Measurements from ENCODE around the gene FLCN.
"Not testable (repeated sequence)": the region's sequence is repeated elsewhere in the genome, so short reads cannot be mapped to it uniquely, and the experiment has no call there.

Gene FLCN

DNA sequence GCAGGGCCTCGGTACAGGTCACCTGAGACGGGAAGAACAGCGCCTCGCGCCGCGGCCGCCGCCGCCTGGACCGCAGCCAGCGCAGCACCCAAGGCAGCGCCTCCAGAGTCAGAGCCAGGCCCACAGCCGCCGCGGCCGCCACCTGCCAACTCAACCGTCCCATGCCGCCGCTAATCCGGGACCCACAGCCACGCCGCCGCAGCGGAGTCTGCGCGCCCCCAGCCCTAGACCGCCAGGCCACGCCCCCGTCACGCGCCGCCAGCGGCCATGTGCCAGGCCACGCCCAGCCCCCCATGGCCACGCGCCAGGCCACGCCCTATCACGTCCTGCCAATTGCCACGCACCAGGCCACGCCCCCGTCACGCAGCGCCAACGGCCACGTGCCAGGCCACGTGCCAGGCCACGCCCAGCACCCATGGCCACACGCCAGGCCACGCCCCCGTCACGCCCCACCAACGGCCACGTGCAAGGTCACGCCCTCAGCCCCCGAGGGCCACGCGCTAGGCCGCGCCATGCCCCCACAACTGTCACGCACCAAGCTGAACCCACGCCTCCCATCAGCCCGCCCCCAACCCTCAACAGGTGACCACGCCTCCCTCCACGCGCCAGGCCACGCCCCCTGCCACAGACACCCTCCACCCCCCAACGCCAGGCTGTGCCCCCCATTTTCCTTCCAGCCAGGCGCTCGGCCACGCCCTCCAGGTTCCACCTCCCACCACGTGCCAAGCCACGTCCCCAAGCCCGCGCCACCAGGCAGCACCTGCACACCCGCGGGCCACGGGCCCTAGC lies 30.6 kb downstream of the FLCN start, which contains the start of gene PLD6:
Gene PLD6, minus strand, starts transcription at position 210 of the 789 bp plus-strand sequence. Its CDS starts 47 bp downstream, at position 163.
- peak; percentile 93 to 94 for DNase-seq

DNA sequence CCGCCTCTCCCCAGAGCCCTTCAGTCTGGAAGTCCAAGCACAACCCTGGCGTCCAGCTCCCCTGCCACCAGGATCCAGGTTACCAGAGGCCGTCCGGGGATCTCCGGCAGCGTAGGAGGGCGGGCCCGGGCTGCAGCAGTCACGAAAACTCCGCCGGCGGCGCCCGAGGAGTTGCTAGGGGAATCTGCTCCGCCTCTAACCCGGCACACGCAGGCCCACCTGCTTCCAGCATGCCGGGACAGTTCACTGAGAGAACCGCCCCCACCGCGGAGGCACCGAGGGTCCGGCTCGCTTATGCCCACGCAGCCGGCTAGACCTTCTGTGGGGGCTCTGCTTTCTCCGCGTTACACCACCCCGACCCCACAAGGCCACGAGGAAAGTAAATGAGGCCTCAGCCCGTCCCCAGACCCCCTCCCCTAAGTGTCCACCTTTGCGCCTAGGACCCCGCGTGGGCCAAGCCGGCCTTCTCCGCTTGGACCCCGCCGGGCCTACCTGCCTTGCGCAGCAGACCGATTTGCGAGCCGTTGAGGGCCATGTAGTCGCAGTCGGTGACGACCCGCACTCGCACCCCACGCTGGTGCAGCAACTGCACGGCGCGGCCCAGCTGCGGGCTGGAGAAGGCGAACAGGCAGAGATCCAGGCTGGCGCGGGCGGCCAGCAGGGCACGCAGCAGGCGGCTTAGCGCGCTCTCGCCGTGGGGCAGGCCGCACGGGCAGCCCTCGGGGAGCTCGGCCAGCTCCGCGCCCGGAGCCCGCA lies 31.4 kb downstream of the FLCN start:
- DNase-seq: peak; percentile 72 to 77

DNA sequence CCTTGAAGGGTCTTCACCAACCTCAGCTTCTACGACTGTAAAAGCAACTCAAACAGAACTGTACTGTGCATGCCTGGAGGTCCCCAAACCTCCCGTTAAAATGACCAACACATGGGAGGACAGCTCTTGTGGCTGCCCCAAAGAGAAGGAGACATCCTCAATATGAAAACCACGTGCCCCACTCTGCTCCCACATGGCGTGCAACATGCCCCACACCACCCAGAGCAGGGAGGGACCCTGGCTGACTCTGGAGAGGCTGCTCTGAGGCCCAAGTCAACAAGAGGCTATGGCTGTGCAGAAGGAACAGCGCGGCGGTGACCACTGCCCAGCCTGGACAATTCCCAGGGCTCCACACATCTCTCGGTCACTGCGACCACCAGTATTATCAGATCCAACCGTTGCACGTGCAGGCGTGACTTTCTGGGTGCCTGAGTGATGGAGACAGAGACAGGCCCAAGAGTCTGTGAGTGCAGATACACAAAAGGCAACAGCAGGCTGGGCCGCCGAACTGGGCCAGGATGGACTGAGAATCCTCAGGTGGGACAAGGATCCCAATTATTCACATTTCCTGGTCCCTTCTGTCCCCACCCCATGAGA lies 32.2 kb downstream of the FLCN start:
- no peak for DNase-seq

DNA sequence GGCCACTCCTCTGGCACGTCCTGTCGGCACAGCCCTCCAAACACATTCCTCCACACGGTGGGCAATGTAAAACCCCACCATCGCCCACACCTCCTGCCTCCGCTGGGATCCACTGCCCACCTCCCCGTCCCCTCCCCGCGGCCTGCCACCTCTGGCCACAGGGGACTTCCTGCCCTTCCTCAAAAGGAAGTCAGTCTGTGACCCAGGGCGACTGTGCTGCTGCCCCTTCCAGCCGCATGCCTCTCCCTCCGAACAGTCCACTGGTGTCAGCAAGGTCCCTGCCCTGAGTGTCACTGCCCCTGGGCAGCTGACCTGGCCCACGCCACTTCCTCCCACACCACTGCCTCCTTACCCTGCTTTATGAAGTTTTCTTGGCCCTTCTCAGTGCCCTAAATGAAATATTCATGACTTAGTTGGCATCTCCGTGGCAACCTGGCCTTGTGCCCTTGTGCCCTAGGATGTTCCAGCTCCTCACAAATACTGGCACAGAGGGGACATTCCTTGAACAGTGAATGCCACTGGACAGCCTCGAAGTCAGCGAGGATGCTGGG lies 32.9 kb downstream of the FLCN start:
- DNase-seq: no peak

DNA sequence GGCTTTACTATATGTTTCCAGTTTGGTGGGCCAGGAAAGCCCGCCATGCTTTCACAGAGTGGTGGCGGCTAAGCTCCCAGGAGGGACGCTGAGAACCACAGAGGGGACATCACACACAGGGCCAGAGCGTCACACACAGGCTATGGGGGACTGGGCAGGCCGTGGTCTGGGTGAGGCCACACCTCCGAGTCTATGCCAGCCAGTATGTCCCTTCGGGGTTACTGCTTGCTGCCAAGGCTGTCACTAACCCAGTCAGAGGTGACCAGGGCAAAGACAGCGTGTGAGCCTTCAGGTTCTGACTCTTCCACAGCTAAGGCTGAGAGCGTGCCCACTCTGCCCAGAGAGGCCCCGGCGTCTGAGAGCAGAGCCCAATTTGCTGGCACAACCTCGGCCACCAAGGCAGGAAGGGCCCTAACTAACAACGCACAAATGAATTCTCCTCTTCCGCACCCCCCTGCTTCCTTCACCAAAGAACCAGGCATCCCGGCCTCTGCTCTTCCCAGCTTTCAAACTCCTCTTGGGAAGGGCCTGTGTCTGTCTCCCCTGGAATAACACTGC lies 33.7 kb downstream of the FLCN start:
- DNase-seq: no peak

DNA sequence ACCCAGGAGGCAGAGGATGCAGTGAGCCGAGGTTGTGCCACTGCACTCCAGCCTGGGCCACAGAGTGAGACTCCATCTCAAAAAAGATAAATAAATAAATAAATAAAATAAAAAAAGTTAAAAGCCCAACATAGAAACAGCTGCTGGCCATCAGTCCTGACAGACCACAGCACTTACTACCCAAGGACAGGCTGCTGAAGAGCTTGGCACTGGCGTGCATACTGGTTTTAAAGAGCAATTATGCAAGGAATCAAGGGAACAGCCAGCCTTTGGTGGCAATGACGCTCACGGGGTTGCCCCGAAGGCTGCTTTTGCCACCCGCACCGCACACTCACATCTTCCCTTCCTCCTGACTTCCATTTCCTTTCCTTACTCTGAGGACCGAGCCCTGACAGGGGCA lies 35.1 kb downstream of the FLCN start:
- DNase-seq: no peak

DNA sequence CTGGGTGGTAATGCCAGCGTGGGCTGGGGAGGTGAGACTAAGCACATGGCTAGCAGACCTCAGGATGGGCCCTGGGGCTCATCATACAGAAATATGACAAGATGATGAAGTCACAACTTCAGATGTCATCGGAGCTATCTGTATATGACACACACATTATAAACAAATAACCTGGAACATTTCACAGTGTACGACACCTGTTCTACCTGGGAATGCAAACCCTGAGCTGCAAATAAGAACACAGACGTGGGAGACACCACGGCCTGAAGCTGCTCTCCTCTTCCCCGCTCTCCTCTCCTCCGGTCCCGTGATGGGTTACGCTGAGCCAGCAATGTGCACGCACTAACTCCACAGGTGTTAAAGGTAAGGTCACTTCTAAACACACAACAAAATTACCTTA lies 35.7 kb downstream of the FLCN start:
- no peak for DNase-seq

DNA sequence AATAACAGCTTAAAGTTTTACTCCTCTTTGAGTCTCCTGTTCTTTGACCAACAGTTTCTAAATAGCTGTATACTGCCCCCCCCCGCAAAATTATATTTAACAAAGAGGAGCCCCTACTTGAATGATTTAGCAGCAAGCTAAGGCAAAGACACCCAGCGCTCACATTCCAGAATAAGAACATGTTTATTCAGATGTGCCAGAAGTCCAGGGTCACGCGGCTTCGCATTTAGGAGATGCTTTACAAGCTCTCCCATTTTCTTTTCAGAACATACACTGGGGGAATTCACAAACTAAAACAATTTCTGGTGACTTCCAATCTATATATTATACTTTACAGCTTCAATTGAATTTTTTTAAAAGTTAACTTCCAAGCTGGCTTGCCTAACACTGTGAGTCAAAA lies 36.1 kb downstream of the FLCN start:
- DNase-seq: no peak

DNA sequence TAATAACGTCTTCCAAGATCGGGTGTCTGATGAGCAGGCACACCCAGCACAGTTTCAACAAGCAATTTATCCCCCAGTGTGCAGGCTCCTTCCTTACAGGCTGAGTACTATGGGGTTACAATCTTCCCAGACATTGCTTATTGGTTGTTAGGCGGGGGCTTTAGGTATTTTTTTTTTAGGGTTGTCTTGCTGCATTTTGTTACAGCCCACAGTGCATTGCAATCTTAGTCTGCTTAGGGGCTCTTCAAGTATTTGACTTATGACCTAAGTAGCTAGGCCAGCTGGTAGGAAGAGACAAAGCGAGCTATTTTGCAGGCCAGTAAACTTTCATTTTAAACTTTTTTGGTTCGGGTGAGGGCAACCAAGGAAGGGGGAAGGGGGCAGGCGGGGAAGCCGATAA lies 36.7 kb downstream of the FLCN start:
- no peak for DNase-seq

DNA sequence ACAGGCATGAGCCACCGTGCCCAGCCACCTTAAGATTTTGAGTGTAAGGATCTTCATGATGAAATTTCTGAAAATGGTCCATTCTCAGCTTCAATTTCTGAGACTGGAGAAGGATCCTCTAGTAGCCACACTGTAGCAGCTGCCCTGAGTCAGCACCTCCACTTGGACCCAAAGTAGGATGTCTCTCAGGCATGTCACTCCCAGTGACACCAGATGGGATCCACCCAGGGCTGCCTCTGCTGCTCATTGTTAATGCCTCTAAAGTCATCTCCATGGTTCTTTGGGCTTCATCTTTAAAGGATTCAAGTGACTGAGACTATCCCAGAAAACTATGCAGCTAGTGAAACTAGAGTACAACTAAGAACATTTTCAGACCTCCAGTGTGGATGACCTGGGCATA lies 38.7 kb downstream of the FLCN start:
- no peak for DNase-seq

DNA sequence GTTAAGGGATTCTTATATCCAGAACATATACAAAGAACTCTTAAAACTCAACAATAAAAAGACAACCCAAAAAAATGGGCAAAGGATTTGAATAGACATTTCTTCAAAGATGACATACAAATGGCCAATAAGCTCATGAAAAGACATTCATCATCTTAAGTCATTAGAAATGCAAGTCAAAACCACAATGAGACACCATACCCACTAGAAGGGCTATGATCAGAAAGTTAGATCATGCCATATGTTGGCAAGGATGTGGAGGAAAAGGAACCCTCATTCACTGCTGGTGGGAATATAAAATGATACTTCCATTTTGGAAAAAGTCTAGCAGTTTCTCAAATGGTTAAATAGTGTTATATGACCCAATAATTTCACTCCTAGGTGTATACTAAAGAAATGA lies 40.2 kb downstream of the FLCN start:
- DNase-seq: no peak

DNA sequence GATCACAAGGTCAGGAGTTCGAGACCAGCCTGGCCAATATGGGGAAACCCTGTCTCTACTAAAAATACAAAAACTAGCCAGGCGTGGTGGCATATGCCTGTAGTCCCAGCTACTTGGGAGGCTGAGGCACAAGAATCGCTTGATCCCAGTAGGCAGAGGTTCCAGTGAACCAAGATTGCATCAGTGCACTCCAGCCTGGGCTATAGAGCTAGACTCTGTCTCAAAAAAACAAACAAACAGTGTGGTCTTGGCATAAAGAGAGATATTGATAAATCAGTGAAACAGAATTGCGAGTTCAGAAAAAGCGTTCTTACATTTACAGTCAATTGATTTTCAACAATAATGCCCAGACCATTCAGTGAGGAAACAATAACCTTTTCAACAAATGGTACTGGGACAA lies 41.5 kb downstream of the FLCN start:
- DNase-seq: not testable (repeated sequence)

DNA sequence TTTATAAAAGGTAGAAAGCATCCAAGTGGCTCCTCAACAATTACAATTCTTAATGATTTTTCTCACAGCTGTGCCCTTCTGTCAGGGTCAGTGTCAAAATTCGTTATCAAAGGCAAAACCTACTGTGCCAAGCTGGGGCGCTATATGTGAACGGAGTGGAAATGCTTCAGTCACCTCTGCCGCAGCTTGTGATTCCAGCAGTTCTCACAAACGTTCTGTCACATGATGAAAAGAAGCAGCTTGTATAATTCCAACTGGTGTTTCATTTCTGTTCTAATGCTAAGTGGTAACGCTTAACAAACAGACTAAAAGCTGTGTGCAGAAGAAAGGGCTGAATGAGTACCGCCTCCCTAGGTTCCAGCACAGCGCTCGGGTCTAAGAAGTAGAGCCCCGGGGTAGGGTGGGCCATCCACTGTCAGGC lies 45.0 kb downstream of the FLCN start:
- DNase-seq: no peak

DNA sequence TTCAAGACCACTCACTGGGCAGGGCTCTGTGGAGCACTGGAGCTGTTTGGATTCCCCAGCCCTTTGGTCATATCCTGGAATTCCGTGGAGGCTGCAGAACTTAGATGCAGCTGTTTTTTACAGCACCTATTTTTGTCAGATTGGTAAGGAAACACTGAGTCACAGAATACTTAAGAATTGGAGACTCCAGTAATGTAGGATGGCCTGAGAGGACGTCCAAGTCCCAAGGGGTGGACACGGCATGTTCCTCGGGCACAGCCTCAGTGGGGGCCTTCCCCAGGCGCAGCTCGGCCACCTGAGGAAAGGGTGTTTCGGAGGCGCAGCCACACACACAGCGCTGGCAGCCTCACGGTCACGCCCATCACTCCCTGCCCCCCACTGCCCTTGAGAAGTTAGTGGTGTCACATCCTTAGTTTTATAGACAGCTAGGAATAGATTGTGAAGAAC lies 45.6 kb downstream of the FLCN start:
- no peak for DNase-seq

DNA sequence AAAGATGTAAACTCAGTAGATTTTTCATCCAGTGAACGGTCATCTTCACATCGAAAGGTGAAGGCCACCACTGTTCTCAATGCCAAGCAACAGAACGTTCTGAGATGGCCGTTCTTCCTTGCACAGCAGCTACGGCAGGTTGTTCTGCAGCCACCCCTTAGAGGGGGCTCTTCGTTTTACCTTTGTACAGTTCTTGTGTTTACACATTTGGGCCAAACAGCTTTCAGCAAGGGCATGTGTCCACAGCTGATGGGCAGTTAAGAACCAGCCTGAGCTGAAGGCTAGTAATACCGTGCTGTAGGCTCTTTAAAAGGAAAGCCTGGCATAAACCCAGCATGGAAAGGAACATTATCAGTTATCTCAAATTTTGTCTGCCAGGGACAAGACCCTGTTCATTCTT lies 46.8 kb downstream of the FLCN start:
- no peak for DNase-seq

DNA sequence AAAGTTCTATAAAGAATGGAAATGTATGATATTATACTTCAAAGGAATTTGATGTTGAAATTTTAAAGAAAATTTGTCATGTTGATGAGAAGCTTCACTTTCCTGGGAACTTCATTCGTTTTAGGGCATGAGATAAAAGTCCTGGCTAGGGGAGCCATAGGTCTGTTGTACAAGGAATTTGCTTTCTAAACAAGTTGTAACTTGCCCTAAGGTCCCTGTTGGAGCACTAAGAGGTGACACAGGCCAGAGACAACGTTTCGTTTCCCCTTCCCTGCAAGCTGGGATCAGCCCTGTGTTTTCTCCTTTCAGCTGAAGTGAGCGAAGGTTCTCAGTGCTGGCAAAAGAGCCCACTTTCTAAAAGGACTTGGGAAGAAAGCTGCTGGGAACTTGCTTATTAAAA lies 47.4 kb downstream of the FLCN start:
- no peak for DNase-seq

DNA sequence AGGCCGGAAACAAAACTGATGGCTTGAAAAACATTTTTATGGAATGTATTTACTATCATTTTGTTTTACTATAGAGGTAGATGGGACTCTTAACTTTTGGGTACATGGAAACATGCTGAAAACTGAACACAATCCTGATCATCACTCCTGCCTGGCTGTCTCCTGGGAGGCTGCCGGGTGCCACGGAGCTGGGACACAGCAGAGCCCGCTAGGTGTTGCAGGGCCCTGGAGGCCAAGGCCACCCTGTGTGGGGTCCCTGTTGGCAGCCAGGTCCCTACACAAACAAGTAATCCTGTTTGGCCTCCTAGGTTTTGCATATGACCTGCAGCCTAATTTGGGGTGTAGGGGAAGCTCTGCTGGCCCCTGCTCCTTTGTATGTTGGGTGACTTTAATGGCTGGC lies 48.4 kb downstream of the FLCN start:
- DNase-seq: no peak

DNA sequence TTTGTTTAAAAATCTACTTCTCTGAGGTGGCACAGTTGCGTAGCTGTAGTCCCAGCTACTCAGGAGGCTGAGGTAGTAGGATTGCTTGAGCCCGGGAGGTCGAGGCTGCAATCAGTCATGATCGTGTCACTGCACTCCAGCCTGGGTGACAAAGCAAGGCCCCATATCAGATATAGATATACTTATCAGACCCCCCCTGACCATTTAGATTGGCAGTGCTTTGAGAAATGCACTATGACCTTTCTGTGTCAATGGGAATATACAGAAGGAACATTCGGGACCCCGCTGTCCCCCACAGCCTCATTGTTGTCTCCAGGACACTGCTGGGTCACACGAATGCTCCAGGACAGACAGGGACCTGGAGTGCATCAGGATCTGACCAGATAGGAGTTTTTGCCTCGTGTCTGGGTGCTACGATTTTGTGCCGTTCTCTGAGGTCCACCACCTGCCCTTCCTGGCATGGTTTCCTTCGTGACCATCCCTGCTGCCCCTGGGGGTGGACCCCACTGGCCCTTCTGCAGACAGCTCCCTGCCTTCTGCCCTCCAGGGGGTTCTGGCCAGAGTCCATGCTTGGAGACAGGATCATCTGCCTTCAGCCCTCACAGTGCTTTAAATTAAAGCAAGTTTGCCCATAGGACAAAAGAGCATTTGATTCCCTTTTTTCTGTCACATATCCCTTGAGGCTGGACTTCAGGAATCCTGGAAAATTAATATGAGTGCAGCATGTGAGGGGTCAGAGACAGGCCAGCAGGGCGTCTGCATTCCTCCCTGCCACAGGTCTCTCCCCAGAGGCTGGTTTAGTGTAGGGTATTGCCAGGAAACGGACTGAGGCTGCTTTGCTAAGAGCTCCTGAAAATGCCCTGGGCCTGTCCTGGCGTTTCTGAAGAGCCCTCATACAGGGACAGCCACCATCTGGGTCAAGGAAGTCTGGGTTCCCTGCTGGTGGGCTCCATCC lies 50.1 kb downstream of the FLCN start:
- no peak for DNase-seq

DNA sequence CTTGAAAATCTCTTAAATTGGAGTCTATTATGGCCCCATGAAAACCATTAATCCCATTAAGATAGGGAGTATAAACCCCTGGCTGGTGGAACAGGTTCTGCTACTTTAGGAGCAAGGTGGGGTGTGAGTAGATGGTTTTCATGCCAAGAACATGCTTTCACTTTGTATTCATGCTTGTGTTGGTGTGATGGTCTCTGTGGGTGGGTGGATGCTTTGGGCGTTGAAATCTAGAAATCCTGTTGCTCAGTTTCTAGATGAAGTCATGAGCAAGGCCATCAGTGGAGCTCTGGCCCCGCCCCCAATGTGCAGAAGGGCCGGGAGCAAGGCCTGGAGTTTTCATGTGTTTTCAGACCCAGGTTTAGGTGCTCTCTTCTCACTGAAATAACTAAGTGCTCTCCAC lies 50.9 kb downstream of the FLCN start:
- DNase-seq: peak; percentile 66 to 77

DNA sequence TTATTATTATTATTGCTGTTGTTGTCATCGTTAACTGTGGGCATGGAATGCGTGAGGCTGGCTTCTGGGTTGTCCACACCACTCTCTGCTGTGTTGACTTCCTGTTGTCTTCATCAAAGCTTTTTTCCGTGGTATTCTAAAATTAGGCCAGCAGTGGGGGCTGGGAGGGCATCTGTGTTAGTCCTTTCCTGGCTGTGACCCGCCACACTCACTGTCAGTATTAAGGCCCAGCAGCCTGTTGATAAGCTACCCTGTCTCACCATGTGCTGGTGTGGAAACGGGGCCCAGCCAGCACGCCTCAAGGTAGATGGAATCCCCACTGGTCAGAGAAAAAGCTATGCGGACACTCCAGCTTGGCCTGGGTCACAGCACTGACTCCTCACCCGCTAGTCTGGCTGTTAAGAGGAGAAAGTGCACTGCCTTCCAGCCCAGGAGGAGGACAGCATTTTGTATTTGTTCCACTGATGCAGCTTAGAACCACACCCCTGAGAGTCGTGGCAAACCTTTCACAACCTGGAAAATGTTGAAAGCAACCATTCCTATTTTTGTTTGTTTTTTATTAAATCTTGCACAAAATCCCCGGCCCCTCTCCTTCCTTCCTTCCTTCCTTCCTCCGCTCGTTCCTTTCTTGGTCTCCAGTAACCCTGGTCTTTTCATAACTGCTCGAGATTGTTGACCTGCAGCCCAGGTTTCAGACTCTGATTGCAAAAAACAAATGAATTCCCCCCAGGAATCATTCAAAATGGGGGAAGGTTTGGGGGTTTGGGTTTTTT lies 51.8 kb downstream of the FLCN start:
- DNase-seq: not testable (repeated sequence)

DNA sequence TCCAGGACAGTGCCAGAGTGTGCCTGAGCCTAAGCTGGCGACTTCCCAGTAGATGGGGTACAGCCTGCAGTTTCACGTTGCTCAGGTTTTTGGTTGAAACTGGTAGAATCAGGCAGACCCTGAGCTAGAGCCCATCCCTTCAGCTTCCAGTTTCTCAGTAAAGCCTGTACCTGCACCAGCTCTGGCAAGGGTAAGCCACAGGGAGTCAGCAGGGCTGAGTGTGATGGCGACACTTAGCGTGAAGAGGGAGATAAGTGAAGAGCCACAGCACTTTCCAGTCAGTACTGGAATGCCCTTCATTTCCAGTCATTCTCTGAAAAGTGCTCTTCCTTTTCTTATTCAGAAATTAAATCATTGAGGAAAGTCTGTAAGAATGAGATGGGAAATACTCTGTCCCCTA lies 53.2 kb downstream of the FLCN start:
- DNase-seq: peak; percentile 20 to 36
